PFSK-1 (cell line): ENCODE measurements around the gene RAB9B.

Source experiments
- FOXP2 ChIP-seq: optimal IDR thresholded peaks from 2 replicates; pipeline ENCODE3; 2011; ENCODE audit warnings: borderline replicate concordance, control low read depth, inconsistent platforms; ENCODE audit not compliant: insufficient read depth; ENCODE audit errors: extremely low read length, extremely low read depth
- POLR2AphosphoS5 ChIP-seq: IDR thresholded peaks from 2 replicates; pipeline ENCODE4 v1.6.1; 2012; ENCODE audit warnings: low read depth, mild to moderate bottlenecking, control low read depth, low read length, moderate library complexity
- SIN3A ChIP-seq: IDR thresholded peaks from 2 replicates; pipeline ENCODE4 v1.6.1; 2012; ENCODE audit warnings: mild to moderate bottlenecking, low read length, moderate library complexity, borderline replicate concordance; ENCODE audit not compliant: insufficient read depth
- TAF1 ChIP-seq: IDR thresholded peaks from 2 replicates; pipeline ENCODE4 v1.6.1; 2012; ENCODE audit warnings: low read length, control low read depth, borderline replicate concordance; ENCODE audit not compliant: insufficient read depth
- TF ChIP-seq, protein P1 (sequence below), 2 experiments: IDR thresholded peaks; 2 replicates each; pipeline versions ENCODE4 v1.6.1 to v1.8.0; 2011 to 2012; ENCODE audit warnings: low read depth in 2 of 2, low read length in 2 of 2, control low read depth in 1 of 2, inconsistent platforms in 1 of 2, mild to moderate bottlenecking in 1 of 2, moderate library complexity in 1 of 2; ENCODE audit not compliant: insufficient read depth in 1 of 2

The RAB9B gene

GRCh38 chrX:103864886-103865534 lies 33.0 kb upstream of the RAB9B start:
- TF ChIP-seq FOXP2 (no peak), POLR2AphosphoS5 (no peak), SIN3A (no peak), TAF1 (no peak)
- TF ChIP-seq, protein P1, sequence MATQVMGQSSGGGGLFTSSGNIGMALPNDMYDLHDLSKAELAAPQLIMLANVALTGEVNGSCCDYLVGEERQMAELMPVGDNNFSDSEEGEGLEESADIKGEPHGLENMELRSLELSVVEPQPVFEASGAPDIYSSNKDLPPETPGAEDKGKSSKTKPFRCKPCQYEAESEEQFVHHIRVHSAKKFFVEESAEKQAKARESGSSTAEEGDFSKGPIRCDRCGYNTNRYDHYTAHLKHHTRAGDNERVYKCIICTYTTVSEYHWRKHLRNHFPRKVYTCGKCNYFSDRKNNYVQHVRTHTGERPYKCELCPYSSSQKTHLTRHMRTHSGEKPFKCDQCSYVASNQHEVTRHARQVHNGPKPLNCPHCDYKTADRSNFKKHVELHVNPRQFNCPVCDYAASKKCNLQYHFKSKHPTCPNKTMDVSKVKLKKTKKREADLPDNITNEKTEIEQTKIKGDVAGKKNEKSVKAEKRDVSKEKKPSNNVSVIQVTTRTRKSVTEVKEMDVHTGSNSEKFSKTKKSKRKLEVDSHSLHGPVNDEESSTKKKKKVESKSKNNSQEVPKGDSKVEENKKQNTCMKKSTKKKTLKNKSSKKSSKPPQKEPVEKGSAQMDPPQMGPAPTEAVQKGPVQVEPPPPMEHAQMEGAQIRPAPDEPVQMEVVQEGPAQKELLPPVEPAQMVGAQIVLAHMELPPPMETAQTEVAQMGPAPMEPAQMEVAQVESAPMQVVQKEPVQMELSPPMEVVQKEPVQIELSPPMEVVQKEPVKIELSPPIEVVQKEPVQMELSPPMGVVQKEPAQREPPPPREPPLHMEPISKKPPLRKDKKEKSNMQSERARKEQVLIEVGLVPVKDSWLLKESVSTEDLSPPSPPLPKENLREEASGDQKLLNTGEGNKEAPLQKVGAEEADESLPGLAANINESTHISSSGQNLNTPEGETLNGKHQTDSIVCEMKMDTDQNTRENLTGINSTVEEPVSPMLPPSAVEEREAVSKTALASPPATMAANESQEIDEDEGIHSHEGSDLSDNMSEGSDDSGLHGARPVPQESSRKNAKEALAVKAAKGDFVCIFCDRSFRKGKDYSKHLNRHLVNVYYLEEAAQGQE (IDR thresholded peaks at IDR 0.05; ENCODE audit: insufficient read depth in 1 of 2, low read depth in 2 of 2, low read length in 2 of 2), result no peak

DNA sequence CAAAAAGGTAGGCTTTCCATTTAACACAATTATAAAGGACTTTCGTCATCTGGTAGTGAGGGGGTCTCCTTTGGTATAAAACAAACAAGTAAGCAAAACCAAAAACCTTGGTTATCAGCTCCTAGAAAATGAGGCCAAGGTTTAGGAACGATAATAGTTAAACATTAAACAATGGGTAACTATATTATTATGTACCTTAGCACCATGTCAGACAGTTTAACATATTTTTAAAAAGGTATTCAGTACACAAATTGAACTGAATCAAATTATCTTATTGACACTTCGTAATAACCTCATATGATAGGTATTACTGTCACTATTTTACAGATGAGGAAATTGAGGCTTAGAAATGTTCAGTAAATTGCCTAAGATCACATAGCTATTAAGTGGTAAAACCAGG lies 32.1 kb upstream of the RAB9B start:
- no peak for TF ChIP-seq POLR2AphosphoS5
- no peak for TF ChIP-seq SIN3A
- no peak for TF ChIP-seq TAF1
- TF ChIP-seq, protein P1 (IDR thresholded peaks at IDR 0.05; ENCODE audit: insufficient read depth in 1 of 2, low read depth in 2 of 2, low read length in 2 of 2), result no peak
- no peak for TF ChIP-seq FOXP2

DNA sequence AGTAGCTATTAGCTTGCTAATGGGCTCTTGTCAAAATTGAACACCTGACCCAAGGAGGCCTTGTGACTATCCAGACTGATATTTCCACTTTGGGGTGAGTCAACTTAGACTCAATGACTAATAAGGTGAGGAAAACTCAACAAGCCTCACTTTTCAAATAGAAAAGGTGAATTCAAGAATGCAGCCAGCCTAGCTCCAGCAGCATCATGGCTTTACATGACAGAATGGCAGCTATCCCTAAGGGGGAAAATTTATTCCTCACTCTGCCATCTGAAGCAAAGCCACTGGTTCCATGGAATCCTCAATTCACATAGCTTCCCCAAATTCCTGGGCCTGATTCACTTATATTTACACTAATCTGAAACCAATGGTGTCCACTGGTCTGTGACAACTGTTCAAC lies 29.1 kb upstream of the RAB9B start:
- TF ChIP-seq POLR2AphosphoS5, result no peak
- no peak for TF ChIP-seq FOXP2
- TF ChIP-seq TAF1, result no peak
- TF ChIP-seq SIN3A, result no peak
- TF ChIP-seq, protein P1 (IDR thresholded peaks at IDR 0.05; ENCODE audit: insufficient read depth in 1 of 2, low read depth in 2 of 2, low read length in 2 of 2), result no peak

GRCh38 chrX:103849558-103849957 lies 17.5 kb upstream of the RAB9B start:
- TF ChIP-seq TAF1, result no peak
- TF ChIP-seq SIN3A, result no peak
- TF ChIP-seq, protein P1 (IDR thresholded peaks at IDR 0.05; ENCODE audit: insufficient read depth in 1 of 2, low read depth in 2 of 2, low read length in 2 of 2), result no peak
- TF ChIP-seq POLR2AphosphoS5, result no peak
- TF ChIP-seq FOXP2, result no peak
